ENCODE data around the gene TEX36. TPM values are rescaled to one million over a fixed set of nuclear protein-coding genes. Genes with fewer than 3 reads are reported as not detected.
A peak's percentile ranks its signal among the peaks of the same experiment; 100 is the strongest.

TEX36 gene
- total RNA-seq, 2 donors from 2014 or later, result not detected

DNA sequence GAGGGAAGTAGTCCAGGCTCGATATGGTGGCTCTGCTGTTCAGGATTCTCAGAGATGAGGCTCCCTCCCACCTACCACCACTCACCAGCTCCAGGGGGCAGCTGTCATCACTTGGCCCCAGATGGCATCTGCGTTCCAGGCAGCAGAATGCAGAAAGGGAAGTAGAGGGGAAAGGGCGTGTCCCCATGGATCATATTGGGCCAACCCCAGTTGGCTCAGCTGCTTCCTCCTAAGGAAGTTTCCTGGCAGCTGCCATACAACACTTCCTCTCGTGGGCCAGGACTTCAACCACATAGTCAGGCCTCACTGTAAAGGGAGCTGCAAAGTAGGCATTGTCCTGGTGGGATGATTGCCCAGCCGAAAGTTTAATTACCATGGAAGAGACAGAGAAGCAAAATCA is 1.6 kb upstream of the TEX36 start:
- peaks cover 7% of the 10 kb centered on the region for H3K27me3 ChIP-seq (replicated peaks; ENCODE audit: insufficient read depth)
- no peak overlapping the region for H3K4me3 ChIP-seq
- WGBS, result 49% methylated on average over 5 of the region's 5 CpGs
- H3K36me3 ChIP-seq, result no peaks in the 10 kb centered on the region
- H3K9me3 ChIP-seq, result no peaks in the 10 kb centered on the region
- no peak for TF ChIP-seq POLR2A (IDR thresholded peaks at IDR 0.05)
- TF ChIP-seq POLR2AphosphoS5 (IDR thresholded peaks at IDR 0.05), result no peak
- TF ChIP-seq, protein P1, sequence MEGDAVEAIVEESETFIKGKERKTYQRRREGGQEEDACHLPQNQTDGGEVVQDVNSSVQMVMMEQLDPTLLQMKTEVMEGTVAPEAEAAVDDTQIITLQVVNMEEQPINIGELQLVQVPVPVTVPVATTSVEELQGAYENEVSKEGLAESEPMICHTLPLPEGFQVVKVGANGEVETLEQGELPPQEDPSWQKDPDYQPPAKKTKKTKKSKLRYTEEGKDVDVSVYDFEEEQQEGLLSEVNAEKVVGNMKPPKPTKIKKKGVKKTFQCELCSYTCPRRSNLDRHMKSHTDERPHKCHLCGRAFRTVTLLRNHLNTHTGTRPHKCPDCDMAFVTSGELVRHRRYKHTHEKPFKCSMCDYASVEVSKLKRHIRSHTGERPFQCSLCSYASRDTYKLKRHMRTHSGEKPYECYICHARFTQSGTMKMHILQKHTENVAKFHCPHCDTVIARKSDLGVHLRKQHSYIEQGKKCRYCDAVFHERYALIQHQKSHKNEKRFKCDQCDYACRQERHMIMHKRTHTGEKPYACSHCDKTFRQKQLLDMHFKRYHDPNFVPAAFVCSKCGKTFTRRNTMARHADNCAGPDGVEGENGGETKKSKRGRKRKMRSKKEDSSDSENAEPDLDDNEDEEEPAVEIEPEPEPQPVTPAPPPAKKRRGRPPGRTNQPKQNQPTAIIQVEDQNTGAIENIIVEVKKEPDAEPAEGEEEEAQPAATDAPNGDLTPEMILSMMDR (IDR thresholded peaks at IDR 0.05), result no peak
- H3K27ac ChIP-seq, result no peak overlapping the region
- peaks cover 6% of the 10 kb centered on the region for H3K4me1 ChIP-seq (replicated peaks)
- intact Hi-C loops (cut with DNase I), result loop anchor here (10.0 kb wide), 1 partner anchor 240 kb away; no protein-coding TSS in a partner anchor
- DNase-seq (ENCODE audit: low spot score), result no peak

DNA sequence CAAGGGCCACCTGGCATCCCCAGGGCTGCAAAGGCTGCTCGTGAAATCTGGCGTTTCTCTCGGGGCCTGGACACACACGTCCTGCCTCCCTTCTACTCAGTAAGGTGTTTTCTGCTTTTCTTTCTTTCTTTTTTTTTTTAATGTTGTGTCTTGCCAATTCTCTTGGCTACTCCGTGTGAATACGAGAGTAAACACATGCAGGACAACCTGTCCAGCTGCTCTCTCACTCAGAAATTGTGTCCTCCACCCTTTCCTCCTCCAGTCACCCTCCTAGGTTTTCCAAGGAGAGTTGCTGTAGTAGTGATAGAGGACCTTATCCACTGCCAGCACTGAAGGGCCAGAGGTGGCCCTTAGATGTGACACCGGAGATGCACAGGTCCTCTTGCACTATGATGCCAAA is 858 bp upstream of the TEX36 start:
- peaks cover 5% of the 10 kb centered on the region for H3K27me3 ChIP-seq (replicated peaks; ENCODE audit: insufficient read depth)
- H3K4me3 ChIP-seq, result no peak overlapping the region
- H3K36me3 ChIP-seq, result no peaks in the 10 kb centered on the region
- intact Hi-C loops (cut with DNase I), result loop anchor here (10.0 kb wide), 1 partner anchor 239 kb away; no protein-coding TSS in a partner anchor
- DNase-seq (ENCODE audit: low spot score), result peak; percentile 33
- no peak overlapping the region for H3K27ac ChIP-seq
- TF ChIP-seq, protein P1 (IDR thresholded peaks at IDR 0.05), result no peak
- peak; percentile 73 for TF ChIP-seq POLR2AphosphoS5 (IDR thresholded peaks at IDR 0.05)
- H3K9me3 ChIP-seq, result no peaks in the 10 kb centered on the region
- peaks cover 6% of the 10 kb centered on the region for H3K4me1 ChIP-seq (replicated peaks)
- 40% methylated on average over 7 of the region's 7 CpGs for WGBS

DNA sequence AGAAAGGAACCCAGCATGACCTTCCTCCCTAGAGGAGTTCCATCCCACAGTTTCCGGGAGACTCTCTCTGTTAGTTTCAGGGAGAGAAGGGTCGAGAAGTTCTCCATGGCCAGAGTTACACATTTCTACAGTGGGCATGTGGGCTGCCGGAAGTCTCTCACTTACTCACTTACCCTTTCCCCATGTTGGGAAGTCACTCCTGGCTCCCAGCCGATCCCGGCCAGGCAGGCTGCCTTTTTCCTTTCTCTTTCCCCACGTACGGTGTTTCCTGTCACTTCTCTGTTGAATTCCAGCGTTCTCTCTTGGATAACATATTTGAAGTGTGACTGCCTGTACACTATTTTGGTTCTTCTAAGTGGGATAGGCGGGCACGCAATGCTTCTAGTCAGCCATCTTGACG is 3.5 kb downstream of the TEX36 start:
- Histone ChIP-seq H3K27ac (no peak overlapping the region), H3K36me3 (no peaks in the 10 kb centered on the region), H3K27me3 (replicated peaks; ENCODE audit: insufficient read depth) (no peaks in the 10 kb centered on the region), H3K4me3 (no peak overlapping the region), H3K4me1 (replicated peaks) (peaks cover 6% of the 10 kb centered on the region), H3K9me3 (no peaks in the 10 kb centered on the region)
- 83% methylated on average over 11 of the region's 11 CpGs for WGBS
- intact Hi-C loops (cut with DNase I), result no loop called here
- TF ChIP-seq POLR2A (IDR thresholded peaks at IDR 0.05) (no peak), POLR2AphosphoS5 (IDR thresholded peaks at IDR 0.05) (no peak)
- TF ChIP-seq, protein P1 (IDR thresholded peaks at IDR 0.05), result no peak
- no peak for DNase-seq (ENCODE audit: low spot score)

DNA sequence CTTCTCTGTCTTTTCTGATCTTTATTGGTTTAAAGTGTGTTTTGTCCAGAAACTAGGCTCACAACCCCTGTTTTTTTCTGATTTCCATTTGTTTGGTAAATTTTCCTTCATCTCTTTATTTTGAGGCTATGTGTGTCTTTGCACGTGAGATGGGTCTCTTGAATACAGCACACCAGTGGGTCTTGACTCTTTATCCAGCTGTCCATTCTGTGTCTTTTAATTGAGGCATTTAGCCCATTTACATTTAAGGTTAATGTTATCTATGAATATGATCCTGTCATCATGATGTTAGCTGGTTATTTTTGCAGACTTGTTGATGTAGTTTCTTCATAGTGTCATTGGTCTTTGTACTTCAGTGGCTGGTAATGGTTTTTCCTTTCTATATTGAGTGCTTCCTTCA is 10.1 kb downstream of the TEX36 start:
- Histone ChIP-seq H3K36me3 (no peaks in the 10 kb centered on the region), H3K4me3 (no peak overlapping the region), H3K27me3 (replicated peaks; ENCODE audit: insufficient read depth) (no peaks in the 10 kb centered on the region), H3K9me3 (no peaks in the 10 kb centered on the region), H3K4me1 (replicated peaks) (no peaks in the 10 kb centered on the region), H3K27ac (no peak overlapping the region)
- TF ChIP-seq POLR2AphosphoS5 (IDR thresholded peaks at IDR 0.05) (no peak), POLR2A (IDR thresholded peaks at IDR 0.05) (no peak)
- WGBS, result 94% methylated on average over 1 of the region's 1 CpG
- intact Hi-C loops (cut with DNase I), result no loop called here
- no peak for DNase-seq (ENCODE audit: low spot score)

DNA sequence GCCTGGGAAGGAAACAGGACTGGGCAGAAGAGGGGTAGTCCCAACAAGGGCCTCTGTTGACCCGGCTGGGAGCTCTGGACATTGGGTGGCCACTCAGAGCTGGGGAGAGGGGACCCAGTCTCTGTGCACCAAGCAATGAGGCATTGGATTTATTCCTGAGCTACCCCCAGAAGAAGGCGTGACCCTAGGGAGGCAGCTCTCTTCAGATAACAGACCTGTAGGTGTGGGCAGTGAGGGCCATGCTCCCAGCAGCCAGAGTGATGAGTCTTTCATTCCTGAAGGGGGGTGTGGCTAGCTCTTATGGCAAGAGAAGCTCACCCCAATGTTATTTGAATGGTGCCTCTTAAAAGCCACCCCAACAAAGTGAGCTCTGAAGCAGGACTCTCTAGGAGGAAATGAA is 20.4 kb downstream of the TEX36 start:
- H3K4me3 ChIP-seq, result no peak overlapping the region
- H3K36me3 ChIP-seq, result no peaks in the 10 kb centered on the region
- no peak for TF ChIP-seq POLR2AphosphoS5 (IDR thresholded peaks at IDR 0.05)
- no peak for TF ChIP-seq POLR2A (IDR thresholded peaks at IDR 0.05)
- TF ChIP-seq, protein P1 (IDR thresholded peaks at IDR 0.05), result no peak
- H3K9me3 ChIP-seq, result no peaks in the 10 kb centered on the region
- H3K27me3 ChIP-seq (replicated peaks; ENCODE audit: insufficient read depth), result no peaks in the 10 kb centered on the region
- intact Hi-C loops (cut with DNase I), result no loop called here
- H3K4me1 ChIP-seq (replicated peaks), result no peaks in the 10 kb centered on the region
- 100% methylated on average over 2 of the region's 2 CpGs for WGBS
- no peak overlapping the region for H3K27ac ChIP-seq
- no peak for DNase-seq (ENCODE audit: low spot score)
